Endodermal cell (in vitro differentiated cells): ENCODE data around the gene RFPL3. TPM values are rescaled to one million over a fixed set of nuclear protein-coding genes. Genes with fewer than 3 reads are reported as not detected.

ENCODE experiments used
- DNase-seq: peaks from one replicate; pipeline ENCODE4 v3.0.0-alpha.2; 2017
- H3K27ac ChIP-seq: 2 replicates; pipeline ENCODE4 v1.5.1; 2013; ENCODE audit warnings: mild to moderate bottlenecking, low read depth, low read length, moderate library complexity
- H3K27me3 ChIP-seq: 2 replicates; pipeline ENCODE4 v1.6.1; 2013; ENCODE audit warnings: mild to moderate bottlenecking, low read length, moderate library complexity; ENCODE audit not compliant: insufficient read depth, control insufficient read depth, poor library complexity, severe bottlenecking
- H3K36me3 ChIP-seq: 2 replicates; pipeline ENCODE4 v1.7.0; 2013; ENCODE audit warnings: mild to moderate bottlenecking, low read length, moderate library complexity; ENCODE audit not compliant: control insufficient read depth, insufficient read depth
- H3K4me1 ChIP-seq: one replicate; pipeline ENCODE4 v1.7.0; 2013; ENCODE audit warnings: low read length; ENCODE audit not compliant: control insufficient read depth, insufficient read depth
- H3K4me3 ChIP-seq: 2 replicates; pipeline ENCODE4 v1.5.1; 2013; ENCODE audit warnings: mild to moderate bottlenecking, low read length, moderate library complexity
- H3K9ac ChIP-seq: 2 replicates; pipeline ENCODE4 v1.6.1; 2013; ENCODE audit warnings: mild to moderate bottlenecking, low read length, moderate library complexity; ENCODE audit not compliant: poor library complexity, severe bottlenecking; ENCODE audit errors: extremely low read depth
- H3K9me3 ChIP-seq: 2 replicates; pipeline ENCODE4 v1.6.1; 2013; ENCODE audit warnings: mild to moderate bottlenecking, low read length, moderate library complexity; ENCODE audit not compliant: control insufficient read depth
- H3K27ac Mint-ChIP-seq: 2 replicates; pipeline ENCODE4 v1.8.0; 2020; ENCODE audit warnings: mixed read lengths
- H3K27me3 Mint-ChIP-seq: 2 replicates; pipeline ENCODE4 v1.8.0; 2021; ENCODE audit warnings: mild to moderate bottlenecking, mixed read lengths; ENCODE audit not compliant: insufficient read depth
- H3K36me3 Mint-ChIP-seq: 2 replicates; pipeline ENCODE4 v1.8.0; 2020; ENCODE audit warnings: low read depth, mixed read lengths
- H3K4me1 Mint-ChIP-seq: 2 replicates; pipeline ENCODE4 v1.8.0; 2020; ENCODE audit warnings: mixed read lengths
- H3K4me3 Mint-ChIP-seq: 2 replicates; pipeline ENCODE4 v1.8.0; 2020; ENCODE audit warnings: mild to moderate bottlenecking, moderate library complexity, mixed read lengths
- H3K9me3 Mint-ChIP-seq: 2 replicates; pipeline ENCODE4 v1.8.0; 2020; ENCODE audit warnings: mild to moderate bottlenecking, mixed read lengths
- CTCF ChIP-seq: fragments of 200-600 bp; sonication (generic); conservative IDR thresholded peaks from 2 replicates; pipeline ENCODE4 v1.5.0; 2021; ENCODE audit warnings: antibody characterized with exemption, mild to moderate bottlenecking
- WGBS, 2 experiments: methylation state at CpG; one replicate each; pipeline versions ENCODE4 v1.1.5 to v1.1.7; 2013; ENCODE audit warnings: missing lambda C conversion rate in 2 of 2, mixed read lengths in 1 of 2; ENCODE audit not compliant: insufficient coverage in 1 of 2, insufficient read length in 1 of 2; 5-methylcytosine and 5-hydroxymethylcytosine counted together
- total RNA-seq, 2 donors: library from RNA; stranded (reverse); fragmentation: NEBNext Ultra II Directional in 1 of 2; extraction: Animal tissue kit (Norgen Biotek cat#: 25700) in 1 of 2; gene quantifications; 2 replicates in 1 of 2; 3 replicates in 1 of 2; pipeline ENCODE4 v1.2.1, GENCODE V29; 2021

RFPL3 gene
- total RNA-seq, 2 donors from 2014 or later: not detected

GRCh38 chr22:32338757-32339156 lies 18.9 kb upstream of the RFPL3 start:
- Mint-ChIP-seq H3K4me3 (no peak overlapping the region), H3K27me3 (peaks cover 18% of the 10 kb centered on the region)

GRCh38 chr22:32339190-32340012 lies 18.3 kb upstream of the RFPL3 start:
- Mint-ChIP-seq H3K27me3 (peaks cover 18% of the 10 kb centered on the region), H3K27ac (no peak overlapping the region), H3K4me1 (peaks cover 9% of the 10 kb centered on the region), H3K36me3 (no peaks in the 10 kb centered on the region), H3K4me3 (no peak overlapping the region), H3K9me3 (no peaks in the 10 kb centered on the region)
- Histone ChIP-seq H3K9me3 (no peaks in the 10 kb centered on the region), H3K9ac (no peak overlapping the region), H3K4me1 (peaks cover 3% of the 10 kb centered on the region), H3K27ac (no peak overlapping the region), H3K4me3 (no peak overlapping the region), H3K27me3 (no peaks in the 10 kb centered on the region), H3K36me3 (no peaks in the 10 kb centered on the region)
- peak; percentile 49 for DNase-seq
- no peak for TF ChIP-seq CTCF
- 93 to 95% methylated on average over 14 to 23 of the region's 23 CpGs for WGBS, 2 experiments

More at GRCh38 chr22:32338757-32339156, 18.9 kb upstream of the RFPL3 start:
- H3K9ac ChIP-seq: no peak overlapping the region
- DNase-seq: no peak
- H3K27ac ChIP-seq: no peak overlapping the region
- H3K36me3 ChIP-seq: no peaks in the 10 kb centered on the region
- no peaks in the 10 kb centered on the region for H3K9me3 ChIP-seq
- TF ChIP-seq CTCF: no peak
- no peaks in the 10 kb centered on the region for H3K27me3 ChIP-seq
- Mint-ChIP-seq H3K36me3 (no peaks in the 10 kb centered on the region), H3K9me3 (no peaks in the 10 kb centered on the region), H3K4me1 (peaks cover 9% of the 10 kb centered on the region), H3K27ac (no peak overlapping the region)
- H3K4me3 ChIP-seq: no peak overlapping the region
- 96% methylated on average over 9 to 10 of the region's 10 CpGs for whole genome bisulfite sequencing, 2 experiments
- H3K4me1 ChIP-seq: peaks cover 3% of the 10 kb centered on the region

GRCh38 chr22:32340411-32340810 lies 17.3 kb upstream of the RFPL3 start:
- Mint-ChIP-seq H3K9me3 (no peaks in the 10 kb centered on the region), H3K4me1 (peaks cover 9% of the 10 kb centered on the region), H3K27me3 (peaks cover 18% of the 10 kb centered on the region), H3K36me3 (no peaks in the 10 kb centered on the region), H3K4me3 (no peak overlapping the region), H3K27ac (no peak overlapping the region)
- Histone ChIP-seq H3K9me3 (no peaks in the 10 kb centered on the region), H3K27ac (no peak overlapping the region), H3K9ac (no peak overlapping the region), H3K4me1 (peaks cover 3% of the 10 kb centered on the region), H3K4me3 (no peak overlapping the region), H3K36me3 (no peaks in the 10 kb centered on the region), H3K27me3 (no peaks in the 10 kb centered on the region)
- TF ChIP-seq CTCF: no peak
- peak; percentile 43 for DNase-seq
- WGBS, 2 experiments: 87 to 90% methylated on average over 6 to 11 of the region's 11 CpGs
